ENCODE data around the gene CDC45. TPM values are rescaled to one million over a fixed set of nuclear protein-coding genes. Genes with fewer than 3 reads are reported as not detected.

CDC45 gene
- total RNA-seq, 1 donor from 2014 or later: 1.6 TPM

GRCh38 chr22:19448739-19449421 is 30.8 kb upstream of the CDC45 start:
- DNase-seq (ENCODE audit: low spot score): no peak

GRCh38 chr22:19449422-19449767 is 30.3 kb upstream of the CDC45 start:
- no peak for DNase-seq (ENCODE audit: low spot score)

GRCh38 chr22:19450363-19451175 is 29.2 kb upstream of the CDC45 start:
- no peak for DNase-seq (ENCODE audit: low spot score)

- DNase-seq (ENCODE audit: low spot score): no peak
Measured at GRCh38 chr22:19451570-19451969, 28.1 kb upstream of the CDC45 start.

GRCh38 chr22:19453718-19454117 is 26.0 kb upstream of the CDC45 start:
- DNase-seq (ENCODE audit: low spot score): no peak

- DNase-seq (ENCODE audit: low spot score): no peak
Measured at GRCh38 chr22:19454156-19454555, 25.6 kb upstream of the CDC45 start.

GRCh38 chr22:19455033-19455432 is 24.7 kb upstream of the CDC45 start:
- DNase-seq (ENCODE audit: low spot score): no peak

- no peak for DNase-seq (ENCODE audit: low spot score)
Measured at GRCh38 chr22:19455585-19456370, 23.9 kb upstream of the CDC45 start.

GRCh38 chr22:19456541-19456940 is 23.2 kb upstream of the CDC45 start:
- DNase-seq (ENCODE audit: low spot score): no peak

- no peak for DNase-seq (ENCODE audit: low spot score)
Measured at GRCh38 chr22:19457828-19458428, 21.8 kb upstream of the CDC45 start.

- no peak for DNase-seq (ENCODE audit: low spot score)
Measured at GRCh38 chr22:19460036-19460435, 19.7 kb upstream of the CDC45 start.

- no peak for DNase-seq (ENCODE audit: low spot score)
Measured at GRCh38 chr22:19461506-19461905, 18.2 kb upstream of the CDC45 start.

GRCh38 chr22:19463008-19463407 is 16.7 kb upstream of the CDC45 start:
- DNase-seq (ENCODE audit: low spot score): no peak

- no peak for DNase-seq (ENCODE audit: low spot score)
Measured at GRCh38 chr22:19463491-19464469, 15.9 kb upstream of the CDC45 start.

GRCh38 chr22:19464546-19464945 is 15.2 kb upstream of the CDC45 start:
- DNase-seq (ENCODE audit: low spot score): no peak

GRCh38 chr22:19464975-19465374 is 14.7 kb upstream of the CDC45 start:
- no peak for DNase-seq (ENCODE audit: low spot score)

- DNase-seq (ENCODE audit: low spot score): no peak
Measured at GRCh38 chr22:19466126-19466716, 13.5 kb upstream of the CDC45 start.

- DNase-seq (ENCODE audit: low spot score): no peak
Measured at GRCh38 chr22:19466848-19467752, 12.6 kb upstream of the CDC45 start.

GRCh38 chr22:19467912-19468311 is 11.8 kb upstream of the CDC45 start:
- no peak for DNase-seq (ENCODE audit: low spot score)

GRCh38 chr22:19469421-19469820 is 10.3 kb upstream of the CDC45 start:
- DNase-seq (ENCODE audit: low spot score): no peak

Data from mucosa of gallbladder (tissue), 1 donor.